HepG2 (cell line): ENCODE results near the gene FCER1G. TPM values are rescaled to one million over a fixed set of nuclear protein-coding genes. Genes with fewer than 3 reads are reported as not detected.

Experiments used
- AKNA ChIP-seq: sonication (generic); formaldehyde crosslinking; IDR thresholded peaks from 2 replicates; pipeline ENCODE4 v1.4.0; 2020; ENCODE audit warnings: missing genetic modification reagents, borderline replicate concordance
- CBFB ChIP-seq: sonication (generic); formaldehyde crosslinking; IDR thresholded peaks from 2 replicates; pipeline ENCODE4 v1.4.0; 2020; ENCODE audit warnings: missing genetic modification reagents
- EZH2 ChIP-seq: conservative IDR thresholded peaks from 2 replicates; pipeline ENCODE4 v1.6.1; 2012; ENCODE audit warnings: mild to moderate bottlenecking, low read depth, low read length, moderate library complexity
- GABPA ChIP-seq, 2 experiments: IDR thresholded peaks; 2 replicates each; pipeline ENCODE4 v1.6.1; 2011 to 2016; ENCODE audit warnings: low read depth in 2 of 2, low read length in 1 of 2, missing biosample characterization in 1 of 2, missing genetic modification characterization in 1 of 2
- HINFP ChIP-seq: sonication (generic); formaldehyde crosslinking; IDR thresholded peaks from 2 replicates; pipeline ENCODE4 v1.4.0; 2020; ENCODE audit warnings: low read depth, mild to moderate bottlenecking, missing genetic modification reagents
- HNF1A ChIP-seq, 2 experiments: sonication (generic) in 1 of 2; formaldehyde crosslinking in 1 of 2; IDR thresholded peaks; 2 replicates each; pipeline versions ENCODE4 v1.4.0 to v1.6.1; 2016 to 2020; ENCODE audit warnings: borderline replicate concordance in 1 of 2, low read depth in 1 of 2, mild to moderate bottlenecking in 1 of 2, missing genetic modification reagents in 1 of 2
- PRMT3 ChIP-seq: sonication (generic); formaldehyde crosslinking; IDR thresholded peaks from 2 replicates; pipeline ENCODE4 v1.8.1; 2022; ENCODE audit warnings: low read depth, mild to moderate bottlenecking, moderate library complexity, missing genetic modification reagents, borderline replicate concordance
- ZBTB20 ChIP-seq: sonication (generic); formaldehyde crosslinking; IDR thresholded peaks from 2 replicates; pipeline ENCODE4 v1.8.1; 2023; ENCODE audit warnings: missing genetic modification reagents, low read depth, mild to moderate bottlenecking, borderline replicate concordance
- ZBTB39 ChIP-seq: sonication (generic); formaldehyde crosslinking; IDR thresholded peaks from 2 replicates; pipeline ENCODE4 v1.5.0; 2020; ENCODE audit warnings: missing genetic modification reagents
- ZNF143 ChIP-seq: sonication (generic); formaldehyde crosslinking; IDR thresholded peaks from 2 replicates; pipeline ENCODE4 v1.4.0; 2020; ENCODE audit warnings: missing genetic modification reagents
- ZNF430 ChIP-seq: sonication (generic); formaldehyde crosslinking; IDR thresholded peaks from 2 replicates; pipeline ENCODE4 v1.9.0; 2021; ENCODE audit warnings: mild to moderate bottlenecking, missing genetic modification reagents
- ZNF446 ChIP-seq: sonication (generic); formaldehyde crosslinking; IDR thresholded peaks from 2 replicates; pipeline ENCODE4 v1.5.0; 2020; ENCODE audit warnings: mild to moderate bottlenecking, missing genetic modification reagents
- ZNF749 ChIP-seq: sonication (generic); formaldehyde crosslinking; IDR thresholded peaks from 2 replicates; pipeline ENCODE4 v1.8.0; 2022; ENCODE audit warnings: mild to moderate bottlenecking, missing genetic modification reagents, moderate library complexity, borderline replicate concordance
- ZNF768 ChIP-seq: sonication (generic); formaldehyde crosslinking; IDR thresholded peaks from 2 replicates; pipeline ENCODE4 v1.4.0; 2020; ENCODE audit warnings: missing genetic modification reagents
- polyA plus RNA-seq, 8 experiments: library from polyadenylated mRNA; depleted of rRNA in 3 of 8; stranded (reverse) in 7 of 8; unstranded in 1 of 8; fragments of >200 nt; fragmentation: Illumina TruSeq in 4 of 8; extraction: Trizol in 4 of 8; gene quantifications; 2 replicates each; pipeline versions ENCODE4 v1.2.1 to v1.2.3, GENCODE V29; 2011 to 2016; ENCODE audit warnings: low read depth in 4 of 8, missing spikeins in 1 of 8, mixed read lengths in 1 of 8; ENCODE audit not compliant: insufficient read depth in 1 of 8
- total RNA-seq, 5 experiments: library from RNA; depleted of rRNA; stranded (reverse); fragments of >200 nt; fragmentation: Illumina TruSeq; extraction: Trizol; gene quantifications; 2 replicates each; pipeline ENCODE4 v1.2.3, GENCODE V29; 2016; ENCODE audit warnings: low read depth in 1 of 5

FCER1G gene
- total and polyA plus RNA-seq, 2 of the 13 experiments (the other 11 are each of a cell fraction or from before 2014, with no cell fraction given), result 1.3 to 6.4 TPM

GRCh38 chr1:161200992-161201835 is 13.9 kb upstream of the FCER1G start (continued):
- TF ChIP-seq AKNA (CRISPR knock-in tag), result no peak
- TF ChIP-seq ZBTB20 (CRISPR knock-in tag), result no peak
- no peak for TF ChIP-seq ZBTB39
- no peak for TF ChIP-seq ZNF749
- no peak for TF ChIP-seq ZNF446 (CRISPR knock-in tag)
- no peak for TF ChIP-seq EZH2
- TF ChIP-seq HINFP (CRISPR knock-in tag), result no peak
- no peak for TF ChIP-seq HNF1A (IDR thresholded peaks at IDR 0.05; ENCODE audit: low read depth)
- TF ChIP-seq HNF1A (CRISPR knock-in tag; IDR thresholded peaks at IDR 0.05; ENCODE audit: borderline replicate concordance), result no peak
- no peak for TF ChIP-seq CBFB (CRISPR knock-in tag)
- TF ChIP-seq ZNF143, result no peak
- no peak for TF ChIP-seq GABPA (IDR thresholded peaks at IDR 0.05; ENCODE audit: low read depth, low read length)
- no peak for TF ChIP-seq GABPA (CRISPR knock-in tag; IDR thresholded peaks at IDR 0.05; ENCODE audit: low read depth)
- peak; percentile 59; the same call in 1 of the 2 replicates for TF ChIP-seq ZNF430
- TF ChIP-seq PRMT3, result no peak
- TF ChIP-seq ZNF768 (CRISPR knock-in tag), result no peak
